GM23248 (cell line): Measurements from ENCODE around the gene LARP6.

Experiments used
- EZH2 ChIP-seq: fragments of 200-600 bp; sonication (generic); IDR thresholded peaks from 2 replicates; pipeline ENCODE4 v1.6.1; 2018; ENCODE audit warnings: antibody characterized with exemption, mild to moderate bottlenecking; ENCODE audit not compliant: insufficient read depth, poor library complexity, severe bottlenecking
- EZH2phosphoT487 ChIP-seq: fragments of 200-600 bp; sonication (generic); IDR thresholded peaks from 2 replicates; pipeline ENCODE4 v1.6.1; 2018; ENCODE audit warnings: antibody characterized with exemption, moderate library complexity, mild to moderate bottlenecking, low read depth; ENCODE audit not compliant: insufficient read depth

GRCh38 chr15:70786996-70787395 is 67.0 kb downstream of the LARP6 start:
- TF ChIP-seq EZH2 = no peak
- no peak for TF ChIP-seq EZH2phosphoT487
